K562 (cell line): ENCODE data around the gene EPB41L1. TPM values are rescaled to one million over a fixed set of nuclear protein-coding genes. Genes with fewer than 3 reads are reported as not detected.

ENCODE experiments used
- ATAC-seq: fragments of 200-7000 bp; cut with Tn5 transposase; 3 replicates; pipeline ENCODE4 v1.9.1; 2020; ENCODE audit warnings: moderate library complexity
- BruUV-seq: library from RNA; stranded (reverse); fragments of 400-500 nt; replicated peaks from 2 replicates; lab custom pipeline; 2021; lab: Mats Ljungman, UMichigan
- CTCF ChIA-PET: fragments of 300-600 bp; formaldehyde crosslinking; extraction: SDS; loops from one replicate; lab custom pipeline; 2021; ENCODE audit warnings: low intra/inter-chr PET ratio; lab: Yijun Ruan, JAX
- POLR2A ChIA-PET: fragments of 300-600, 350-650 bp; sonication (Branson Sonifier 250); formaldehyde crosslinking; extraction: SDS; loops from one replicate; lab custom pipeline; 2021; ENCODE audit warnings: antibody characterized with exemption, inconsistent platforms; lab: Yijun Ruan, JAX
- DNase-seq, 4 experiments: peaks; one replicate each; pipeline versions ENCODE4 v3.0.0 to v3.0.0-alpha.2; 2011 to 2018; ENCODE audit warnings: low spot score in 3 of 4, mixed read lengths in 3 of 4; ENCODE audit errors: extremely low read depth in 1 of 4
- FAIRE-seq: peaks from 2 replicates; lab custom pipeline; 2011; peaks lifted over from hg19 to GRCh38; lab: Jason Lieb, UNC
- H2AFZ ChIP-seq: 2 replicates; pipeline ENCODE4 v1.6.0; 2011; ENCODE audit warnings: low read depth, low read length, control low read depth, inconsistent platforms
- H3K27ac ChIP-seq: fragments of 200-600 bp; 3 replicates; pipeline ENCODE4 v1.8.0; 2011; ENCODE audit warnings: low read depth, mild to moderate bottlenecking, control low read depth, inconsistent platforms, low read length, moderate library complexity, mixed read lengths; ENCODE audit errors: extremely low read depth
- H3K27me3 ChIP-seq, 2 experiments: fragments of 300-600 bp in 1 of 2; 2 replicates in 1 of 2; 3 replicates in 1 of 2; pipeline versions ENCODE4 v1.6.0 to v1.8.0; 2011; ENCODE audit warnings: inconsistent platforms in 2 of 2, low read length in 2 of 2, mild to moderate bottlenecking in 1 of 2, mixed read lengths in 1 of 2, moderate library complexity in 1 of 2; ENCODE audit not compliant: control insufficient read depth in 2 of 2, insufficient read depth in 2 of 2
- H3K36me3 ChIP-seq: fragments of 300-600 bp; 3 replicates; pipeline ENCODE4 v1.8.0; 2011; ENCODE audit warnings: mild to moderate bottlenecking, low read length, inconsistent platforms; ENCODE audit not compliant: control insufficient read depth, insufficient read depth
- H3K4me1 ChIP-seq, 2 experiments: fragments of 200-600 bp in 1 of 2; replicated peaks in 1 of 2; 2 replicates in 1 of 2; 3 replicates in 1 of 2; pipeline versions ENCODE4 v1.5.1 to v1.8.0; 2011; ENCODE audit warnings: inconsistent platforms in 2 of 2, low read length in 2 of 2, mild to moderate bottlenecking in 1 of 2, mixed read lengths in 1 of 2, moderate library complexity in 1 of 2; ENCODE audit not compliant: control insufficient read depth in 2 of 2, insufficient read depth in 2 of 2
- H3K4me2 ChIP-seq: 2 replicates; pipeline ENCODE4 v1.6.1; 2011; ENCODE audit warnings: low read length, control low read depth, inconsistent platforms, mixed read lengths; ENCODE audit not compliant: insufficient read depth
- H3K4me3 ChIP-seq: fragments of 200-600 bp; sonication (generic), shearing (Covaris generic); 2 replicates; pipeline ENCODE4 v1.5.1; 2016; ENCODE audit warnings: control low read depth, inconsistent platforms
- H3K79me2 ChIP-seq: fragments of 200-600 bp; 3 replicates; pipeline ENCODE4 v1.8.0; 2011; ENCODE audit warnings: low read length, inconsistent platforms; ENCODE audit not compliant: control insufficient read depth, insufficient read depth
- H3K9ac ChIP-seq, 2 experiments: 2 replicates each; pipeline versions ENCODE4 v1.6.0 to v1.6.1; 2011; ENCODE audit warnings: low read depth in 2 of 2, low read length in 2 of 2, control low read depth in 1 of 2, inconsistent platforms in 1 of 2, mild to moderate bottlenecking in 1 of 2, mixed read lengths in 1 of 2; ENCODE audit not compliant: insufficient read depth in 1 of 2
- H3K9me1 ChIP-seq: one replicate; pipeline ENCODE4 v1.6.0; 2011; ENCODE audit warnings: inconsistent platforms, mild to moderate bottlenecking, low read length, moderate library complexity; ENCODE audit not compliant: control insufficient read depth, insufficient read depth
- H3K9me3 ChIP-seq: replicated peaks from 2 replicates; pipeline ENCODE4 v1.5.1; 2011; ENCODE audit warnings: low read depth, low read length, inconsistent platforms; ENCODE audit not compliant: control insufficient read depth, insufficient read depth
- H4K20me1 ChIP-seq: replicated peaks from 2 replicates; pipeline ENCODE4 v1.6.1; 2011; ENCODE audit warnings: low read length, inconsistent platforms, mixed read lengths; ENCODE audit not compliant: control insufficient read depth, insufficient read depth
- MCM2 ChIP-seq: fragments of 450-650 bp; IDR thresholded peaks from 2 replicates; pipeline ENCODE4 v1.6.1; 2017; ENCODE audit warnings: low read depth, mild to moderate bottlenecking
- RFX1 ChIP-seq: fragments of 450-650 bp; IDR thresholded peaks from 2 replicates; pipeline ENCODE4 v1.6.1; 2016; ENCODE audit warnings: mild to moderate bottlenecking, moderate library complexity
- WGBS: fragments of 100-300 bp; shearing (Covaris generic); methylation state at CpG from one replicate; pipeline ENCODE4 v1.1.6; 2016; ENCODE audit warnings: low coverage, mixed read lengths; ENCODE audit not compliant: insufficient coverage; ENCODE audit errors: missing lambda C conversion rate; 5-methylcytosine and 5-hydroxymethylcytosine counted together
- in situ Hi-C: fragments of 300-500 bp; cut with MboI; formaldehyde crosslinking; loops from 4 replicates; pipeline ENCODE4 v1.15.0; 2018; ENCODE audit warnings: inconsistent platforms, mixed read lengths
- intact Hi-C: fragments of 100-400 bp; cut with micrococcal nuclease; formaldehyde crosslinking; loops from 2 replicates; pipeline ENCODE4 v1.14.2; 2022
- polyA plus RNA-seq, 8 experiments: library from polyadenylated mRNA; depleted of rRNA in 4 of 8; stranded (reverse) in 5 of 8; unstranded in 3 of 8; fragments of >200 nt; fragmentation: Nextera tagmentation in 2 of 8; fragmentation: Illumina TruSeq in 1 of 8; extraction: Ambion mirVana in 2 of 8; extraction: Trizol in 1 of 8; gene quantifications; 2 replicates each; pipeline versions ENCODE4 v1.2.1 to v1.2.3, GENCODE V29; 2011 to 2014; ENCODE audit warnings: inconsistent platforms in 1 of 8, missing spikeins in 1 of 8
- total RNA-seq, 7 experiments: library from RNA; depleted of rRNA in 6 of 7; stranded (reverse); fragments of >200 nt in 6 of 7; fragmentation: Illumina TruSeq in 2 of 7; extraction: Trizol in 2 of 7; gene quantifications; 2 replicates each; pipeline versions ENCODE4 v1.2.1 to v1.2.3, GENCODE V29; 2011 to 2021; ENCODE audit warnings: low replicate concordance in 1 of 7
- TF ChIP-seq, protein P1 (sequence below): fragments of 450-650 bp; IDR thresholded peaks from 2 replicates; pipeline ENCODE4 v1.6.1; 2016; ENCODE audit warnings: low read depth, mild to moderate bottlenecking, moderate library complexity

Gene EPB41L1
- total and polyA plus RNA-seq, 9 of the 15 experiments (the other 6 are each of a cell fraction or from before 2014, with no cell fraction given), result 0.11 to 4.3 (median 1.3) TPM

DNA sequence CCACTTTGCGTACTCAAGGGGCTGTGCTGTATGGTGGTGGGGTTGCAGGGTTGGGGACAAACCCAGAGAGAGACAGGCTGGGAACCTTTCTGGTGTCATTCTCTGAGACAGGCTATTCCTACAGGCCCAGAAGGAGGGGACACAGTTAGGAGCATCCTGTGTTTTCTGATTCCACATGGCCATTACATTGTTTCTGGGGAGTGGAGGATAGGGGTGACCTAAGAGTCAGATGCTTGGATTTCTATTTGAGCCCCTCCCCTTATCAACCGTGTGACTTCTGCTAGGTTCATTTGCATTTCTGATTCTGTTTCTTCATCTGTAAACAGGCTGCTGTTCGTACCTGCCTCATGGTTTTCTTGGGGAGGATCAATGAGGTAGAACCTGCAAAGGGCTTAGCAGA lies 29.4 kb upstream of the EPB41L1 start (continued):
- no peak for TF ChIP-seq MCM2

DNA sequence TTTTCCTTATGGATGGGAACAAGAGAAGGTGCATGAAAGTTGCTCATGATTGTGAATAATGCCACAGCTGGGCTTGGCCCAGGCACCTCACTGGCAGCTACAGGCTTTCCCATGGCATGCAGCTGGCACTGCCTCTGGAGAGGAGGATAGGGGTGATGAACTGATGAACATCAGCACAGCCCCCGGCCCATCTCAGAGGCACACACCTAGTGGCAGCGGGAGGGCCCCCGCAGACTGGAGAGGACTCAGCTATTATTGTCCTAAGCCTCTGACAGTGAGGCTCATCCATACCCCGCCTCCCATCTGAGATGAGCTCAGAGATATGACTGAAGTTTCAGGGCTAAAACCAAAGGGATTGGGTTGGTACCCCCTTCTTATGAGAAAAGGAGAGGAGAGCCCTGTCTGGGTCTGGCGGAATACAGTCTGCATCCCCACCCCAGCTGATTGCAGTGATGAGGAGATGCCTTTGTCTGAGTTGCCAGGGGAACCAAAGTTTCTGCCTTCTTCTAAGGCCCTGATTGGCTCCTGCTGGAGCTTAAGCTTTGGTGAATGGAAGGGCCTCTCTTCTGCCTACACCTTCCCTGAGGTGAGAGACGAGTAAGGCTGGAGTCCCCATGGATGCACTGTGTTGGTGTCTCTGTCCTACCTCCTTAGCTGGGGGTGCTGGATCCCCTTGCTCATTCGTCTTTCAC lies 27.6 kb upstream of the EPB41L1 start:
- Histone ChIP-seq H2AFZ (no peak overlapping the region), H3K4me3 (no peak overlapping the region), H3K27me3 (no peaks in the 10 kb centered on the region), H3K36me3 (no peaks in the 10 kb centered on the region), H3K9me3 (no peaks in the 10 kb centered on the region), H3K9me1 (no peaks in the 10 kb centered on the region), H3K27ac (no peak overlapping the region), H3K4me1 (peaks cover 9 to 14% of the 10 kb centered on the region in 2 experiments), H3K9ac (peak overlapping the region in 1 of 2 experiments; percentile 21; a peak in 1 of 4 replicates), H3K79me2 (no peaks in the 10 kb centered on the region), H3K4me2 (no peak overlapping the region), H4K20me1 (no peaks in the 10 kb centered on the region)
- no peak for FAIRE-seq
- BruUV-seq, result no TSS peak
- ChIA-PET CTCF (no interaction called here), POLR2A (interaction anchor here (0.5 to 1.6 kb wide), 6 partner anchors 12 to 390 kb away, joined by 3 to 4 read pairs (median 3); no protein-coding TSS in a partner anchor)
- TF ChIP-seq RFX1, result peak; percentile 71
- TF ChIP-seq, protein P1, sequence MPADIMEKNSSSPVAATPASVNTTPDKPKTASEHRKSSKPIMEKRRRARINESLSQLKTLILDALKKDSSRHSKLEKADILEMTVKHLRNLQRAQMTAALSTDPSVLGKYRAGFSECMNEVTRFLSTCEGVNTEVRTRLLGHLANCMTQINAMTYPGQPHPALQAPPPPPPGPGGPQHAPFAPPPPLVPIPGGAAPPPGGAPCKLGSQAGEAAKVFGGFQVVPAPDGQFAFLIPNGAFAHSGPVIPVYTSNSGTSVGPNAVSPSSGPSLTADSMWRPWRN, result no peak
- no peak for DNase-seq
- intact Hi-C loops, result no loop called here
- 33% methylated on average over 7 of the region's 7 CpGs for WGBS
- ATAC-seq, result no peak
- in situ Hi-C loops, result no loop called here
